Activated effector memory CD4-positive, alpha-beta T cell treated with anti-CD3 and anti-CD28 coated beads, Interleukin-2, amount 50 U/mL, for 16 hours (primary cell): Measurements from ENCODE around the gene CNNM4.

Source experiments
- DNase-seq: peaks from one replicate; pipeline ENCODE4 v3.0.0-alpha.2; 2020

CNNM4 gene

GRCh38 chr2:96759548-96759947 lies 1.2 kb upstream of the CNNM4 start:
- no peak for DNase-seq

- DNase-seq = no peak
These were observed 507 bp downstream of the CNNM4 start for GRCh38 chr2:96760986-96761832.

GRCh38 chr2:96762529-96763311 lies 2.0 kb downstream of the CNNM4 start:
- DNase-seq = no peak

GRCh38 chr2:96763511-96764252 lies 3.0 kb downstream of the CNNM4 start:
- no peak for DNase-seq

DNA sequence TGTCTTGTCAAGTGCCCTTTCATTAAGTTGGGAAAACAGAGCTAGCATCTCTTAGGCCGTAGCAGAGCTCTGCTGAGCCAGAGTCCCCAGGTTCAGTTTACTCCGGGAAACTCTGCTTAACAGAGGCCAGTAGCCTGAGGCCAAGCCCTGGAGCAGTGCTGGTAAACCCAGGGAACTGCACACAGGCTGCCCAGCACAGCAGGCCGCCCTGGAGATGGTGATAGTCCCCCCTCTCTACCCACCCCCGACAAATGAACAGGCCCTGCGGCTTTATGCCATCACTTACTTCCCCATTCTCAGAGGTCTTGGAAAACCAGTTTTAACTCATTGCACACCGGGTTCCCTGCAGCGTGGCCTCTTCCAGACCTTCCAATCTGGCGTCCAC lies 3.5 kb downstream of the CNNM4 start:
- no peak for DNase-seq

DNA sequence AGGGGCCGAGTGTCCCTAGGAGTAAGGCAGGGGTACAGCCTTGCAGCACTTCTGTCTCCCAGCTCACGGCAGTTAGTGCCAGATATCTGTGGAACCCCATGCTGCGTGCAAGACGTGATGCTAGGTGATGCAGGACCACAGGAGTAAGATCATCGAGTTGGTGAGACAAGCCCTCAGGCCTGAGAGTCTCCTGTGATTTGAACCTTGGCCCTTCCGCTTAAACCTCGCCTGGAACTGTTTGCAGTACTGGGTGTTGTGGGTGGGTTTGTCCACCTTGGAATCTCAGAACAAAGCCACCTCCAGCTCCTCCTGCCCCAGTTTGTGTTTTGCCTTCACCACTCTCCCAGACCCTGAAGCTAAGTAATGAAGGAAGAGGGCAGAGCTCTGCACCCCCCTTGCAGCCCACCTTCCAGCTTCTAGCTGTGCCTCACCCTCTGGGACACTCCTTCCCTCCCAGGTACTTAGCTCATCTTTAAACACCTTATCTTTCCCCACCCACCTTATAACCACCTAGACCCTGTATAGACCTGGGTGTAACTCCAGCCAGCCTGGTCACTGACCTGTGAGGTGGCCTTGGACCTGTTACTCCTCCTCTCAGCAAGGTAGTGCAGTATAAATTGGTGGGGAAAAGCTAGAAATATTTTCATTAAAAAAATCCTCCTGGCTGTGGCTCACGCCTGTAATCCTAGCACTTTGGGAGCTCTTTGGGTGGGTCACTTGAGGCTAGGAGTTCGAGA lies 6.6 kb downstream of the CNNM4 start:
- DNase-seq = no peak

- DNase-seq = no peak
These were observed 7.4 kb downstream of the CNNM4 start for GRCh38 chr2:96768083-96768561.

DNA sequence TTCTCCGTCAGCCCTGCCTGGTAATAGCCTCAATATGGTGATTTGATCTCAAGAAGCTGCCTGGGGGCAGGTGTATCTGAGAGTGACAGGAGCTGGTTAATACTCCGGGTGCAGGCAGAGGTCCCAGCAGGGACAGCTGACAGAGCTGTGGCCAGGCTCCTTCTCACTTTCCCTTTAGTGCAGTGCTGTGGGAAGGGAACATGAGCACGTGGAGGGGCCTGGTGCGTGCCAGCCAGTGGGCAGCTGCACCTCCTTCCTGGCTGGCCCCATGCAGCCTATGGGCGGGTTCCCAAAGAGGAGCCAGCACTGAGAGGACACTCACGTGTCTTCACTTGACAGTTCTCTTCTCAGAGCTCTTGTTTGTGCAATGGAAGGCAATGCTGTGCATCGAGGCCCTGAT lies 9.1 kb downstream of the CNNM4 start:
- DNase-seq = no peak

DNA sequence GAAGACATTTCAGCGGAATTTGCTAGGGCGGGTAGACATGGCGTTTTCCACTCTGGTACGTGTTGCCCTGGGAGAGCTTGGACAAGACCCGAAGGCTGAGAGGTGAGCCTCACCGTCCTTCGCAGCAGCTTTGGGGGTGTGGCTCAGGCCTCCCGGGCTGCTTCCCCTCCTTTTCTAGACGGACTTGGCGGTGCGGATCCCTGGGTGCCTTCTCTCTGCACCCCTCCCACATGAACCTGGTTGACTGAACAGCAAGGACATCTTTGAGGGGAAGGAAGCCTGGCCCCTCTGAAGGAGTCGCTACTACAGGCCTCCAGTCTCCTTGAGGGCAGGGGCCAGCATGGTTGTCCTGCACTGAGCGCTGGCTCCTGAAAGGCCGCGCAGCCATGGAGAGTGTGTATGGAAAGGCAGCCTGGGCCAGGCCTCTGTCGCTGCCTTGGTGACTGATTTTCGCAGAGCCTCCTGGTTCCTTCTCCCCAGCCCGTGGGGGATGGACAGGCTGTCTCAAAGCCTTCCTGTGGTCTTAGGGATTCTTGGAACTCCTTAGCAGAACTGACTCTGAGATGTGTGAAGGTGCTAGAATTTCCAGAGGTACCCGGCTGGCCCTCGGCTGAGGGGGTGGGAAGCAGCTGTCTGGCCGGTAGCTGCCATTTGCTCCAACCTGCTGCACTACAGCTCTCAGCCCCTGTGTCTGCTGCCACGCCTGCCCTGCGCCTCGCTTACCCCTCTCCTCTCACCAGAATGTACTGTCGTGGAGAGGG lies 9.9 kb downstream of the CNNM4 start:
- DNase-seq = no peak

GRCh38 chr2:96771796-96772618 lies 11.3 kb downstream of the CNNM4 start:
- DNase-seq = no peak

GRCh38 chr2:96772903-96773671 lies 12.4 kb downstream of the CNNM4 start:
- DNase-seq = peak; percentile 72

DNA sequence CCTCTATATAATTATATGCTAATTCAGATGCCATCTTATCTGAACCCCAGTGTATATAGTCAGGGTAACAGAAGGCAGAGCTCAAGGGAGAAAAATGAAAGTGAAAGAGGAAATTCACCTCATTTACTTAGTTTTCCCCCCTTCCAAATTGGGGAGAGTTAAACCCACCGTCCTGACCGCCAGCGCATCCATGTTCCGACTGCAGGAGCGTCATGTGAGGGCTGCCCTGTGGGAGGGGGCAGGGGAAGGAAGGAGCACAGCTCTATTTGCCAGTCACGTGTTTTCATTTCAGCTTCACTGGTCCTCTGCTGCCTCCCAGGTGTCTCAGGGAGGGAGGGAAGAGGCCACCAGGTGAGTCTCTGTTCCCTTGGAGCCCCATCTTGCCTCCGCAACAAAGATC lies 13.2 kb downstream of the CNNM4 start:
- peak; percentile 81 for DNase-seq

DNA sequence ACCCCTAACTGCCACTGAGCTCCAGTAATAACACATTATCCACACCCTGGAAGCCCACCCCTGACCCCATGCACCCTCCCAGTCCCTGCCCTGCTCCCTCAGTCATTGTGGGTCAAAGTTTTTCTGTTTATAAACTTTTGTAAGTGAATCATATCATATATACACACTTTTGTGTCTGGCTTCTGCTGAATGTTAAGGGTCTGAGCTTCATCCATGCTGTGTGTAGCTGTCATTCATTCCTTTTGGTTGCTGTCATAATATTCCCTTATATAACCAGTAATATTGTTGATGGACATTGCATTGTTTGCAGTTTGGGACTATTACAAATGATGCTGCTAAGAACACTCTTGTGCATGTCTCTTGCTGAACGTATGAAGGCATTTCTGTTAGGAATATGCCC lies 14.5 kb downstream of the CNNM4 start:
- no peak for DNase-seq

DNA sequence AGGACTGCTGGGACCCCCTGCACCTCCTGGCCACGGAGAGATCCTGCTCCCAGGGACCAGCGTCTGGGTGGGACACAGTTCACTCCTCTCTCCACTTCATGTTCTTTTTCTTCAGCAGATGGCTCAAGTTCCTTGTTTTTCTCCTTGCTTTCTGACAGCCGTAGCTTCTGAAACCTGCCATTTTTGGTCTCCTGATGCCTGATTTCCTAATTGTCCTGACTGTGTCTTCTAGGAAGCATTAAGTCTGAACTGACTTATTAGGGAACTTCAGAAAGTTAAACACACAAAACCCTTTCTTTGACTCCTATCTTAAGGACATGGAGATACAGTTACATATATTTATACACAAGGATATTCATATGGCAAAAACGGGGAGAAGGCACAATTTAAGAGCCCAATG lies 22.7 kb downstream of the CNNM4 start:
- no peak for DNase-seq

- DNase-seq = no peak
These were observed 26.7 kb downstream of the CNNM4 start for GRCh38 chr2:96787411-96787810.

GRCh38 chr2:96788442-96789244 lies 27.9 kb downstream of the CNNM4 start:
- DNase-seq = no peak

DNA sequence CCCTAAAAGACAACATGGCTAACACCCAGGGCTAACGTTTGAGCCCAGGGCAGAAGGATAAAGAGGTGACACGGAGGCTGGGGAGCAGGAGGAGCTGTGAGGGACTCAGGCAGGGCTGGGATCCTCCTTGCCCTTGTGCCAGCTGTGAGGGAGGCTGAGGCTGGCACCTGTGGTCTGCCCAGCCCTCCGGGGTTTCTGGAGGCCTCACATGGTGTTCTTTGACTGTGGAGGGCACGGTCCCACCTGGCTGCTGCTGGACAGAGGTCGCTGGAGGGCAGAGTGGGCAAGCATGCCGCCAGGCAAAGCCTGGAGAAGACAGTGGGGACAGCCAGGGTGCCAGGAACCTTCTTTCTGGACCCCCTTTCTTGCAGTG lies 28.5 kb downstream of the CNNM4 start:
- DNase-seq = no peak

- DNase-seq = no peak
These were observed 32.4 kb downstream of the CNNM4 start for GRCh38 chr2:96792772-96793749.
